H1 (cell line): Measurements from ENCODE around the gene TBCD.

ENCODE experiments used
- CTCF ChIP-seq, 3 experiments: IDR thresholded peaks; 1 replicate in 2 of 3; 2 replicates in 1 of 3; pipeline versions ENCODE4 v1.5.1 to v1.6.1; 2011; ENCODE audit warnings: low read length in 3 of 3, mild to moderate bottlenecking in 3 of 3, inconsistent platforms in 2 of 3, low read depth in 1 of 3, moderate library complexity in 1 of 3; ENCODE audit not compliant: insufficient read depth in 1 of 3; ENCODE audit errors: control extremely low read depth in 1 of 3
- EGR1 ChIP-seq: IDR thresholded peaks from 2 replicates; pipeline ENCODE4 v1.6.1; 2011; ENCODE audit warnings: low read depth, low read length, borderline replicate concordance
- HDAC6 ChIP-seq: IDR thresholded peaks from one replicate; pipeline ENCODE4 v1.7.1; 2012; ENCODE audit warnings: low read depth, mild to moderate bottlenecking, inconsistent platforms, low read length, moderate library complexity
- NRF1 ChIP-seq: IDR thresholded peaks from 2 replicates; pipeline ENCODE4 v1.6.1; 2011; ENCODE audit warnings: mild to moderate bottlenecking, low read depth, low read length, improper control_type of control experiment
- TF ChIP-seq, protein P1 (sequence below): IDR thresholded peaks from 2 replicates; pipeline ENCODE4 v1.6.1; 2011; ENCODE audit warnings: low read depth, mild to moderate bottlenecking, low read length; ENCODE audit not compliant: insufficient read depth

- TF ChIP-seq, protein P1, sequence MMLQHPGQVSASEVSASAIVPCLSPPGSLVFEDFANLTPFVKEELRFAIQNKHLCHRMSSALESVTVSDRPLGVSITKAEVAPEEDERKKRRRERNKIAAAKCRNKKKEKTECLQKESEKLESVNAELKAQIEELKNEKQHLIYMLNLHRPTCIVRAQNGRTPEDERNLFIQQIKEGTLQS: no peak
- TF ChIP-seq NRF1 (no peak), CTCF (IDR thresholded peaks at IDR 0.05; ENCODE audit: control extremely low read depth in 1 of 3, insufficient read depth in 1 of 3, low read depth in 1 of 3, low read length in 3 of 3) (no peak), HDAC6 (no peak), EGR1 (no peak)
Observed at GRCh38 chr17:82752371-82753200, 721 bp downstream of the TBCD start.
